ENCODE results near the gene PPP6R1.
A peak's percentile ranks its signal among the peaks of the same experiment; 100 is the strongest.

Gene PPP6R1

GRCh38 chr19:55259540-55260210, 858 bp upstream of the PPP6R1 start:
- DNase-seq = no peak

GRCh38 chr19:55258476-55258827, 365 bp downstream of the PPP6R1 start:
- no peak for DNase-seq

DNA sequence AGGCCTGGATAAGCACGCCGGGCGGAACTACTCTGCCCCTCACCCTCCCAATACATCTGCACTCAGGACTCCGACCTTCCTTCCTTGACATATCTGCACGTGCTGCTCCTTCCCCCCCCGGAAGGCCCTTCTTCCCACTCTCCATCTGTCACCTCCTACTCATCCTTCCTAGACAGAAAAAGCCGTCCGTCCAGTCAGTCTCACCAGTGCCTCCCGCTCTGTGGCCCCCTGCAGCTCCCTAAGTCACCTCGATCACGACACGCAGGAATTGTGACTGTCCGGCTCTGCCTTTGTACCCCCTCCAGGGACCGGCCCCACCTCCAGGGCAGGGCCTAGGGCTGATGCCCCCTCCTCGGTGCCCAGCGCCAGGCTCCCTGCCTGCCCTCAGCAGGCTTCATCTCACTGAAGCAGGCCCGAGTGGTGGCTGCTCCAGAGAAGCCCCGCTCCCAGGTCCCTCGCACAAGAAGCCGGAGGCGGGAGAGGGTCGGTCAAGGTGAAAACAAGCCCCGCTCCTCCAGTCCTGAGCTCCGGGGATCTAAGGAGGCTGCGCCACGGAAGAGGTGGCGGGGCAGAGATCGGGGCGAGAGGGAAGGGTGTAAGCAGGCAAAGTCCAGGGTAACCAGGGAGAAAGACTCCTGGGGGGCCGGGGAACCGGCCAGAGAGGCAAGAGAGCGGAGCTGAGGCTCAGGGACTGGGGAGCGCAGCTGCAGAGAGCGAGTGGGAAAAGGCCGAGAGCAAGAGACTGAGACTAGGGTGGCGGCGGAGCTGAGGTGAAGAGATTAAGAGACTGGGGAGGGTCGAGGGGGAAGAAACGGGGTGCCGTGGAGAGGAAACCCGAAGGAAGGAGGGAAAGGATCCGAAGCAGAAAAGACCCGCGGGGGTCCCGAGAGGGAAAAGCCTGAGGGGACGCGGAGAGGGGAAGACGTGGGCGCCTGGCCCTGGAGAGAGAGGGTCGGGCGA, 1.1 kb downstream of the PPP6R1 start:
- DNase-seq = peak in 1 of 2 experiments; percentile 22

- DNase-seq = no peak
Measured at GRCh38 chr19:55256562-55257460, 2.0 kb downstream of the PPP6R1 start.

DNA sequence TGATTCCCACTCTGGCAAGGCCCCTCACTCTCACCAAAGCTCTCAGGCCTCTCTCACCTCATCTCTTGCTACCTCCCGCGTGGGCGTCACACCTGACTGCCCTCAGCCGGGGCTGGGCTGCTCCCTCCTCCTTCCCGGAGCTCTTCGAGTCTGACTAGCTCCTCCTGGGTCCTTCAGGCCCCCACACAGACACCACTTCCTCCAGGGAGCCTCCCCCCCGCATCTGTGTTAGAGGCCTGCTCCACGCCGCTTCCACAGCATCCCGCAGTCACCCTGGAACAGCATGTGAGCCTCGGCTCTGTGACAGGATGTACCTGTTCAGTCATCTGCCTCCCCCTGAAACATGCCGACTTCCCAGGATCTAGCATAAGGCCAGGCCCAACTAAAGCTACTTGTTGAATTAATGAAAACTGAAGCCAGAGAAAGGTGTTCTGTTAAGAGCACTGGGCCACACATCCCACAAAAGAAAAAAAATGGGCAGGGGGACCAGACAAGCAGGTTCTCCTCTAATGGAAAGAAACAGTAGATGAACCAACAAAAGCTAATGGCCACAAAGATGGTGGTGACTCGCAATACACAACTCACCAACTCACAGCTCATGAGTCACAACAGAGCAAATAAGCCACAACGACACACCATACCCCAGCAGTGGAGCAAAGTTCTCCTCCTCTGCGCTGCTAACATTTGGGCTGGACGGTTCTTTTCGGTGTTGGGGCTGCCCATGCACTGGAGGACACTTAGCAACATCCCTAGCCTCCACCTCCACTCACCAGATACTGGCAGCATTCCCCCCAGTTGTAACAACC, 3.0 kb downstream of the PPP6R1 start:
- peak; percentile 31 to 42 for DNase-seq

GRCh38 chr19:55254625-55254977, 4.2 kb downstream of the PPP6R1 start:
- DNase-seq = no peak

GRCh38 chr19:55253842-55254624, 4.8 kb downstream of the PPP6R1 start:
- peak; percentile 88 to 89 for DNase-seq

GRCh38 chr19:55252760-55253663, 5.8 kb downstream of the PPP6R1 start:
- DNase-seq = no peak

GRCh38 chr19:55251341-55252081, 7.3 kb downstream of the PPP6R1 start:
- no peak for DNase-seq

DNA sequence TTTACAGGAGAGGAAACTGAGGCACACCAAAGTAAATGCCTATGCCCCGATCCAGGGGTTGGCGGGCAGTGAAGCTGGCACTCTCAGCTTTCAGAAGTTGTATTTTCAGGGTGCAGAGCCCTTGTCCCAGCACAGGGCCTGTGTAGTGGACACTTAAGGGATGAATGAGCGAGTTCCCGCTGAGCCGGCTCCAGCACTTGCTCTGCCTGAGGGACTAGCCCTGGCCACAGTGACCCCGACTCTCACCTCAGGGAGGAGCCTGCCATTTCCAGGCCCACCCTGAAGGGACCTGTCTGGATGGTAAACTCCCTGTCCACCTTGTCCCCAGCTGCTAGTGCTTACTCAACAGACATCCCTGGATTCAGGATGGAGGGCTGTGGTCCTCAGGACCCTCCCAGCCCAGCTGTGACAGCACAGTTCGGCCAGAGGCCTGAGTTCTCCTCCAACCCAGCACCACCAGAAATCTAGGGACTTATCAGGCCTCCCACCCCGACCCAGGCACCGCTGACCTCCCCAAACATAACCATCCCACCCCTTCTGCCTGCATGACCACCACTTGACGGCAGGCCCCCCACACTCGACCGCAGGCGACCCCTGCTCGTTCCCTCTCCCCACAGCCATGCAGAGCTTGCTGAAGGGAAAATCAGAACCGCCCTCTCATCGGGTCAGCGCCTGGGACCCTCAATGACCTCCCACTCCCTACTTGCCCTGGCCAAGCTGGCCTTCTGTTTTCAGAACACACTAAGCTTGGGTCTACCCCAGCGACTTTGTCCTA, 8.4 kb downstream of the PPP6R1 start:
- no peak for DNase-seq

- DNase-seq = no peak
Measured at GRCh38 chr19:55249841-55250240, 9.0 kb downstream of the PPP6R1 start.

- DNase-seq = no peak
Measured at GRCh38 chr19:55248704-55249103, 10.1 kb downstream of the PPP6R1 start.

DNA sequence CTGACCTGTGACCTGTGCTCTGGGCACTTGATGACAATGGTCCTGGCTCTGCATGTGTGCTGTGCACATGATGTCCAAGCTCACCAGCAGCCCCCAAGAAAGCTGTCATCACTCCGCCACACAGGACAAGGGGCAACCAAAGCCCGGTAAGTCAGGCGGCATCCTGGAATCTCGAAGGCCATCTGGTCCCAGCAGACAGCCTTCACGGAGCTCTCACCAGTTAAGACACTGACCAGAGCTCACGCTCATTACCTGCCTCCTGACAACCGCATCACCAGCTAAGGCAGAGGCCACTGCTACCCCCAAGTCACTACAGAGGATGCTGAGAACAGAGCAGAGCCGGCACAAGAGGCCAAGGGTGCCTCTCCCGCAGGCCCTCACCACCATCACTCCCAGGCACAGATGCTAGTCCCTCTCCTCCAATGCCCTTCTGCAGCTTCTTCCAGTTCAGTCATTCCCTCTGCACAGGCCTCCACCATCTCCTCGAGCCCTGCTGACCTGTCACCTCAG, 10.6 kb downstream of the PPP6R1 start:
- DNase-seq = no peak

DNA sequence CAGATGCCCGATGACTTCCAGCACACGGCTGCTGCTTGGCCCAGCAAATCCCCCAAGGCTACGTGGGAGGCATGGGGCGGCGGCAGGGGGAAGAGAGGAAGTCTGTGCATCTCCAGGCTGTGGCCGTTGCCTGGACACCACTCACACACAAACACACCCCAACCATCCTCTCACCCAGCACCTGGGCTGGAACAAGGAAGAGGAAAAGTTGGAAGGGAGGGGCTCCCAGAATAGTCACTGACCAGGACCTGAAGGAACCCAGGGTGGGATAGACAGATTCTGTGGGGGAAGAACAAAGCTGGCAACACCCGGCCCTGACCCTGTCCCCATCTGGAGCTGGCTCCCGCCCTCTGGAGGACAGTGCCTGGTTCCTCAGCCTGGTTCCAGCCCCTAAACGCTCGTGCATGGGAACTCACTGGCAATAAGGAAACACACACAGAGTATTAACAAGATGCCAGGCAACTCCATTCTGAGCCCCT, 11.2 kb downstream of the PPP6R1 start:
- DNase-seq = no peak

- DNase-seq = no peak
Measured at GRCh38 chr19:55246462-55247451, 12.1 kb downstream of the PPP6R1 start.

GRCh38 chr19:55245236-55245904, 13.4 kb downstream of the PPP6R1 start:
- no peak for DNase-seq

Measured in AML-193 (cell line).